Uterus (tissue), 2 donors: ENCODE results near the gene ART1.

Source experiments
- CTCF ChIP-seq, 4 experiments: fragments of 200-600 bp in 2 of 4; fragments of 450-650 bp in 2 of 4; sonication (generic) in 2 of 4; IDR thresholded peaks; one replicate each; pipeline ENCODE4 v1.5.1; 2016 to 2019; ENCODE audit warnings: antibody characterized with exemption in 4 of 4, mild to moderate bottlenecking in 2 of 4, moderate library complexity in 1 of 4
- POLR2A ChIP-seq, 2 donors: fragments of 450-650 bp; IDR thresholded peaks; one replicate each; pipeline ENCODE4 v1.6.1; 2016; ENCODE audit warnings: antibody characterized with exemption in 2 of 2, mild to moderate bottlenecking in 1 of 2, moderate library complexity in 1 of 2

- TF ChIP-seq CTCF (IDR thresholded peaks at IDR 0.05) = no peak
- TF ChIP-seq POLR2A (IDR thresholded peaks at IDR 0.05) = no peak
These were observed 34.1 kb downstream of the ART1 start for GRCh38 chr11:3679077-3679476.
